ENCODE measurements around the gene DNA2. TPM values are rescaled to one million over a fixed set of nuclear protein-coding genes. Genes with fewer than 3 reads are reported as not detected.

DNA2 gene
- polyA plus RNA-seq, 1 donor (not counting 4 experiments of a cell fraction or from before 2014, with no cell fraction given), result 7.6 TPM

DNA sequence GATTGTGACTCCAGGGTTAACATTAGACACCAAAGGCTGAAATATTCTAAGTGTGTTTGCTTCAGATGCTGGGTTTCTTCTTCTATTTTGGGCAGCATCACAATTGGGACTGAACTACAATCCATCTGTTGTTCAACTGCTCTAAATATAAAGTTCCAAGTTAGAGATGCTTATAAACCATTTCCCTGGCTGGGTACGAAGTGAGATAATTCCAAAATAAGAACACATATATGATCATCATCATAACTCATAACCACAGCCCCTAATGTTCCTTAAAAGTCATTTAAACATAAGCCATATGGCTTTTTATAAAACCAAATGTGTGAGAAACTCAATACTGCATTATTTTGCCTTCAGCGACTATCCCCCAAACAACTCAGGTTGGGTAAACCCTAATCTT is 28.8 kb downstream of the DNA2 start:
- H4K20me1 ChIP-seq (ENCODE audit: control insufficient read depth, extremely low read depth, insufficient read depth, low read length), result no peaks in the 10 kb centered on the region
- no peaks in the 10 kb centered on the region for H3K9me1 ChIP-seq (ENCODE audit: control insufficient read depth, extremely low read depth, insufficient read depth, low read length)
- H3K36me3 ChIP-seq (ENCODE audit: control insufficient read depth in 2 of 2, extremely low read depth in 1 of 2, insufficient read depth in 2 of 2, low read length in 2 of 2), result no peaks in the 10 kb centered on the region
- no peaks in the 10 kb centered on the region for H3K9me3 ChIP-seq (ENCODE audit: control insufficient read depth, low read depth, low read length)
- no peaks in the 10 kb centered on the region for H3K79me2 ChIP-seq (ENCODE audit: control insufficient read depth, insufficient read depth, low read length)
- H2AFZ ChIP-seq (ENCODE audit: control insufficient read depth, low read length), result no peak overlapping the region
- no peak for TF ChIP-seq EZH2 (IDR thresholded peaks at IDR 0.05; ENCODE audit: low read length)
- TF ChIP-seq, protein P1, sequence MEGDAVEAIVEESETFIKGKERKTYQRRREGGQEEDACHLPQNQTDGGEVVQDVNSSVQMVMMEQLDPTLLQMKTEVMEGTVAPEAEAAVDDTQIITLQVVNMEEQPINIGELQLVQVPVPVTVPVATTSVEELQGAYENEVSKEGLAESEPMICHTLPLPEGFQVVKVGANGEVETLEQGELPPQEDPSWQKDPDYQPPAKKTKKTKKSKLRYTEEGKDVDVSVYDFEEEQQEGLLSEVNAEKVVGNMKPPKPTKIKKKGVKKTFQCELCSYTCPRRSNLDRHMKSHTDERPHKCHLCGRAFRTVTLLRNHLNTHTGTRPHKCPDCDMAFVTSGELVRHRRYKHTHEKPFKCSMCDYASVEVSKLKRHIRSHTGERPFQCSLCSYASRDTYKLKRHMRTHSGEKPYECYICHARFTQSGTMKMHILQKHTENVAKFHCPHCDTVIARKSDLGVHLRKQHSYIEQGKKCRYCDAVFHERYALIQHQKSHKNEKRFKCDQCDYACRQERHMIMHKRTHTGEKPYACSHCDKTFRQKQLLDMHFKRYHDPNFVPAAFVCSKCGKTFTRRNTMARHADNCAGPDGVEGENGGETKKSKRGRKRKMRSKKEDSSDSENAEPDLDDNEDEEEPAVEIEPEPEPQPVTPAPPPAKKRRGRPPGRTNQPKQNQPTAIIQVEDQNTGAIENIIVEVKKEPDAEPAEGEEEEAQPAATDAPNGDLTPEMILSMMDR (optimal IDR thresholded peaks at IDR 0.05 in 1 of 3, IDR thresholded peaks at IDR 0.05 in 1 of 3, conservative IDR thresholded peaks at IDR 0.05 in 1 of 3; ENCODE audit: extremely low read depth in 1 of 3, insufficient read depth in 2 of 3, low read length in 3 of 3), result no peak
- H3K4me3 ChIP-seq (ENCODE audit: control insufficient read depth in 2 of 3, extremely low read depth in 1 of 3, insufficient read depth in 2 of 3, low read depth in 1 of 3, low read length in 3 of 3), result no peak overlapping the region
- DNase-seq (ENCODE audit: low read depth, low spot score) (no peak), FAIRE-seq (no peak)
- no peak overlapping the region for H3K9ac ChIP-seq (ENCODE audit: control insufficient read depth, extremely low read depth, insufficient read depth, low read length)
- dilution Hi-C loops (cut with MboI; ENCODE audit: extremely low pct_ligation_motif_present, low sequenced_read_pairs), result no loop called here
- H3K4me2 ChIP-seq (ENCODE audit: control insufficient read depth, extremely low read depth, insufficient read depth, low read depth, low read length), result no peak overlapping the region
- no peak overlapping the region for H3K27ac ChIP-seq (ENCODE audit: control insufficient read depth, insufficient read depth, low read length)
- H3K27me3 ChIP-seq (ENCODE audit: control insufficient read depth, extremely low read depth, insufficient read depth, low read length), result no peaks in the 10 kb centered on the region
- H3K4me1 ChIP-seq (ENCODE audit: control insufficient read depth, extremely low read depth, insufficient read depth, low read length), result no peaks in the 10 kb centered on the region

DNA sequence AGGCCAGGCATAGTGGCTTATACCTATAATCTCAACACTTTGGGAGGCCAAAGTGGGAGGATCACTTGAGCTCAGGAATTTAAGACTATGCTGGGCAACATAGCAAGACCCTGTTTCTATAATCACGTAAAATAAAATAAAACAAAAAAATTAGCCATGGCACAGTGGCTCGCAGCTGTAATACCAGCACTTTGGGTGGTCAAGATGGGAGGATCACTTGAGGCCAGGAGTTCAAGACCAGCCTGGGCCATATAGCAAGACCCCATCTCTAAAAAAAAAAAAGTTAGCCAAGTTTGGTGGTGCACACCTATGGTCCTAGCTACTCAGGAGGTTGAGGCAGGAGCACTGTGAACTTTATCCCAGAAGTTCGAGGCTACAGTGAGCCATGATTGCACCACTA is 30.9 kb downstream of the DNA2 start:
- Histone ChIP-seq H3K4me3 (ENCODE audit: control insufficient read depth in 2 of 3, extremely low read depth in 1 of 3, insufficient read depth in 2 of 3, low read depth in 1 of 3, low read length in 3 of 3) (no peak overlapping the region), H3K4me2 (ENCODE audit: control insufficient read depth, extremely low read depth, insufficient read depth, low read depth, low read length) (no peak overlapping the region), H3K9me1 (ENCODE audit: control insufficient read depth, extremely low read depth, insufficient read depth, low read length) (no peaks in the 10 kb centered on the region), H3K9me3 (ENCODE audit: control insufficient read depth, low read depth, low read length) (no peaks in the 10 kb centered on the region), H3K27me3 (ENCODE audit: control insufficient read depth, extremely low read depth, insufficient read depth, low read length) (no peaks in the 10 kb centered on the region), H3K36me3 (ENCODE audit: control insufficient read depth in 2 of 2, extremely low read depth in 1 of 2, insufficient read depth in 2 of 2, low read length in 2 of 2) (no peaks in the 10 kb centered on the region), H3K27ac (ENCODE audit: control insufficient read depth, insufficient read depth, low read length) (no peak overlapping the region), H4K20me1 (ENCODE audit: control insufficient read depth, extremely low read depth, insufficient read depth, low read length) (no peaks in the 10 kb centered on the region), H2AFZ (ENCODE audit: control insufficient read depth, low read length) (no peak overlapping the region), H3K4me1 (ENCODE audit: control insufficient read depth, extremely low read depth, insufficient read depth, low read length) (no peaks in the 10 kb centered on the region), H3K79me2 (ENCODE audit: control insufficient read depth, insufficient read depth, low read length) (no peaks in the 10 kb centered on the region), H3K9ac (ENCODE audit: control insufficient read depth, extremely low read depth, insufficient read depth, low read length) (no peak overlapping the region)
- no peak for TF ChIP-seq EZH2 (IDR thresholded peaks at IDR 0.05; ENCODE audit: low read length)
- TF ChIP-seq, protein P1 (optimal IDR thresholded peaks at IDR 0.05 in 1 of 3, IDR thresholded peaks at IDR 0.05 in 1 of 3, conservative IDR thresholded peaks at IDR 0.05 in 1 of 3; ENCODE audit: extremely low read depth in 1 of 3, insufficient read depth in 2 of 3, low read length in 3 of 3), result no peak
- no peak for DNase-seq (ENCODE audit: low read depth, low spot score)
- FAIRE-seq, result no peak
- dilution Hi-C loops (cut with MboI; ENCODE audit: extremely low pct_ligation_motif_present, low sequenced_read_pairs), result no loop called here
